ENCODE data around the gene TAF12. TPM values are rescaled to one million over a fixed set of nuclear protein-coding genes. Genes with fewer than 3 reads are reported as not detected.

The TAF12 gene
- total RNA-seq, 2 experiments from 2014 or later, result 7.0 to 8.0 TPM

- POLR2A ChIA-PET, result interaction anchor here (0.6 to 7.2 kb wide), 6 partner anchors 23 to 439 kb away, joined by 3 to 198 read pairs (median 6); partner anchors contain the start of genes RNU11, TAF12 and YTHDF2
- Histone ChIP-seq H3K4me1 (ENCODE audit: insufficient read depth, low read length) (peaks cover 35% of the 10 kb centered on the region), H3K36me3 (ENCODE audit: insufficient read depth, low read length) (peaks cover 2% of the 10 kb centered on the region), H3K4me3 (ENCODE audit: low read length) (no peak overlapping the region), H3K27ac (ENCODE audit: low read depth in 1 of 2, low read length in 2 of 2) (no peak overlapping the region), H3K9me3 (ENCODE audit: control insufficient read depth in 1 of 2, insufficient read depth in 1 of 2, low read length in 2 of 2) (no peaks in the 10 kb centered on the region), H3K27me3 (ENCODE audit: control insufficient read depth in 1 of 2, insufficient read depth in 2 of 2, low read length in 2 of 2) (no peaks in the 10 kb centered on the region)
- intact Hi-C loops (cut with DNase I, micrococcal nuclease), result no loop called here
- no peak overlapping the region for H3K4me3 Mint-ChIP-seq
- ATAC-seq (ENCODE audit: poor library complexity) (no peak), DNase-seq (no peak)
- TF ChIP-seq, protein P1, sequence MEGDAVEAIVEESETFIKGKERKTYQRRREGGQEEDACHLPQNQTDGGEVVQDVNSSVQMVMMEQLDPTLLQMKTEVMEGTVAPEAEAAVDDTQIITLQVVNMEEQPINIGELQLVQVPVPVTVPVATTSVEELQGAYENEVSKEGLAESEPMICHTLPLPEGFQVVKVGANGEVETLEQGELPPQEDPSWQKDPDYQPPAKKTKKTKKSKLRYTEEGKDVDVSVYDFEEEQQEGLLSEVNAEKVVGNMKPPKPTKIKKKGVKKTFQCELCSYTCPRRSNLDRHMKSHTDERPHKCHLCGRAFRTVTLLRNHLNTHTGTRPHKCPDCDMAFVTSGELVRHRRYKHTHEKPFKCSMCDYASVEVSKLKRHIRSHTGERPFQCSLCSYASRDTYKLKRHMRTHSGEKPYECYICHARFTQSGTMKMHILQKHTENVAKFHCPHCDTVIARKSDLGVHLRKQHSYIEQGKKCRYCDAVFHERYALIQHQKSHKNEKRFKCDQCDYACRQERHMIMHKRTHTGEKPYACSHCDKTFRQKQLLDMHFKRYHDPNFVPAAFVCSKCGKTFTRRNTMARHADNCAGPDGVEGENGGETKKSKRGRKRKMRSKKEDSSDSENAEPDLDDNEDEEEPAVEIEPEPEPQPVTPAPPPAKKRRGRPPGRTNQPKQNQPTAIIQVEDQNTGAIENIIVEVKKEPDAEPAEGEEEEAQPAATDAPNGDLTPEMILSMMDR (IDR thresholded peaks at IDR 0.05), result no peak
- peak overlapping the region; percentile 97 for H3K27ac Mint-ChIP-seq
- no peaks in the 10 kb centered on the region for H3K9me3 Mint-ChIP-seq
- peaks cover 19% of the 10 kb centered on the region for H3K36me3 Mint-ChIP-seq (ENCODE audit: low read depth)
- CTCF ChIA-PET, result interaction anchor here (1.4 to 5.5 kb wide), 2 partner anchors 28 to 65 kb away, joined by 3 to 33 read pairs; partner anchors contain the start of genes TAF12 and YTHDF2
- H3K27me3 Mint-ChIP-seq, result no peaks in the 10 kb centered on the region
- H3K4me1 Mint-ChIP-seq (ENCODE audit: low read depth), result peaks cover 26% of the 10 kb centered on the region
Observed at GRCh38 chr1:28671254-28671780, 28.4 kb upstream of the TAF12 start.

DNA sequence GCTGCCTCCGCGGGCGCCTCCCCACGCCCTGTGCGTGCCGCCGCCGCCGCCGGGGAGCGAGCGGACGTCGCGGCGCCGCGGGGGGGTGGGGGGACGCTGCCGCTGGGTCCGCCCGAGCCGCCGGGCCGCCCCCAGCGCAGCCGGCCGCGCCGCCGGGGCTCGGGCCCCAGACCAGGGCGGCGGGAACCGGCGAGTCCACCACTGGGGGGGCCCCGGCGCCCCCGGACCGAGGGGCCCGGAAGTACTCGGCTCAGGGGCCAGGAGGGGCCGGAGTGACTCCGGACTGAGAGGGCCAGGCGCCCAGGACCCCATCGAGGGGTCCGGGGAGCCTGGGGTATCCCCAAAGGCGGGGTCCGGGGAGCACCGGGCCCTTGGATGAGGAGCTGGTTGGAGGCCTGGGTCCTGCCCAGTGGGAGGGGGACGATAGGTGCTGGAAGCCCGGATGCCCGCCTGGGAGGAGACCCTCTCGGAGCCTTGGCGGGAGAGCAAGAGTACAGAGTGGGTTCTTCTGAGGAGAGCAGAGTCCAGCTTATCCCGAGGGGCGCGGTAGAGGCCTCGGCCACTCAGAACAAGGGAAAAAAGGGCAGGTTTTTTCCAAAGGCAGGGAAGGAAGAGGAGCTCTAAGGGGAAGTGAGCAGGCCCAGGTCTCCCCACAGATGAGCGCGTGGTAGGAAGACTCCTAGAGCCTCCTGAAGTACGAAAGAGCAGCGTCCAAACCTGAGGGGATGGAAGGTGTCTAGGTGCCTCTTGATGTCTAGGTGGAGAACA is 26.3 kb upstream of the TAF12 start:
- peaks cover 35% of the 10 kb centered on the region for H3K4me1 ChIP-seq (ENCODE audit: insufficient read depth, low read length)
- peak overlapping the region; percentile 96 to 97 for H3K27ac ChIP-seq (ENCODE audit: low read depth in 1 of 2, low read length in 2 of 2)
- POLR2A ChIA-PET, result interaction anchor here (0.6 to 7.2 kb wide), 24 partner anchors 10 to 580 kb away, joined by 3 to 198 read pairs (median 3); partner anchors contain the start of genes EPB41, EYA3, MED18 and RCC1
- H3K27me3 ChIP-seq (ENCODE audit: control insufficient read depth in 1 of 2, insufficient read depth in 2 of 2, low read length in 2 of 2), result no peaks in the 10 kb centered on the region
- intact Hi-C loops (cut with DNase I, micrococcal nuclease), result loop anchor here (1.0 kb wide), 4 partner anchors 21 to 87 kb away; partner anchors contain the start of genes RNU11 (in 2 of the 2), TAF12 (in 2 of the 2) and YTHDF2 (in 1 of the 2)
- peak overlapping the region; percentile 99 for H3K4me3 ChIP-seq (ENCODE audit: low read length)
- Mint-ChIP-seq H3K4me1 (ENCODE audit: low read depth) (peaks cover 24% of the 10 kb centered on the region), H3K9me3 (no peaks in the 10 kb centered on the region), H3K27ac (peak overlapping the region; percentile 97), H3K36me3 (ENCODE audit: low read depth) (peaks cover 13% of the 10 kb centered on the region), H3K4me3 (peak overlapping the region; percentile 100), H3K27me3 (no peaks in the 10 kb centered on the region)
- TF ChIP-seq, protein P1 (IDR thresholded peaks at IDR 0.05), result no peak
- ATAC-seq (ENCODE audit: poor library complexity) (peak; percentile 66), DNase-seq (peak; percentile 15 to 92 (median 68))
- no peaks in the 10 kb centered on the region for H3K9me3 ChIP-seq (ENCODE audit: control insufficient read depth in 1 of 2, insufficient read depth in 1 of 2, low read length in 2 of 2)
- CTCF ChIA-PET, result interaction anchor here (1.0 to 5.5 kb wide), 3 partner anchors 21 to 68 kb away, joined by 4 to 33 read pairs (median 19); partner anchors contain the start of genes RNU11, TAF12 and YTHDF2
- peaks cover 2% of the 10 kb centered on the region for H3K36me3 ChIP-seq (ENCODE audit: insufficient read depth, low read length)

- POLR2A ChIA-PET, result interaction anchor here (0.6 to 7.2 kb wide), 24 partner anchors 9 to 580 kb away, joined by 3 to 198 read pairs (median 4); partner anchors contain the start of genes EPB41, EYA3, MED18 and RCC1
- Histone ChIP-seq H3K36me3 (ENCODE audit: insufficient read depth, low read length) (peaks cover 2% of the 10 kb centered on the region), H3K27me3 (ENCODE audit: control insufficient read depth in 1 of 2, insufficient read depth in 2 of 2, low read length in 2 of 2) (no peaks in the 10 kb centered on the region), H3K4me3 (ENCODE audit: low read length) (peak within 1 kb of the TSS; percentile 99), H3K27ac (ENCODE audit: low read depth in 1 of 2, low read length in 2 of 2) (peak within 1 kb of the TSS; percentile 96 to 97), H3K4me1 (ENCODE audit: insufficient read depth, low read length) (peaks cover 35% of the 10 kb centered on the region), H3K9me3 (ENCODE audit: control insufficient read depth in 1 of 2, insufficient read depth in 1 of 2, low read length in 2 of 2) (no peaks in the 10 kb centered on the region)
- Mint-ChIP-seq H3K4me1 (ENCODE audit: low read depth) (peaks cover 24% of the 10 kb centered on the region), H3K4me3 (peak within 1 kb of the TSS; percentile 100), H3K27ac (peak within 1 kb of the TSS; percentile 100), H3K36me3 (ENCODE audit: low read depth) (peaks cover 13% of the 10 kb centered on the region), H3K9me3 (no peaks in the 10 kb centered on the region), H3K27me3 (no peaks in the 10 kb centered on the region)
- TF ChIP-seq, protein P1 (IDR thresholded peaks at IDR 0.05), result no peak
- ATAC-seq (ENCODE audit: poor library complexity) (peak; percentile 60), DNase-seq (peak; percentile 67 to 93 (median 82))
- CTCF ChIA-PET, result interaction anchor here (1.0 to 5.5 kb wide), 3 partner anchors 20 to 68 kb away, joined by 4 to 33 read pairs (median 19); partner anchors contain the start of genes RNU11, TAF12 and YTHDF2
- intact Hi-C loops (cut with DNase I, micrococcal nuclease), result loop anchor here (1.0 kb wide), 3 partner anchors 20 to 86 kb away; partner anchors contain the start of genes RNU11 (in 2 of the 2) and TAF12 (in 2 of the 2)
Observed at GRCh38 chr1:28668191-28668955, 25.5 kb upstream of the TAF12 start, which contains the start of gene GMEB1. GMEB1 (plus strand) TSS chr1:28668784; CDS start chr1:28683613, 14,829 bp downstream.
